Measurements from ENCODE around the gene CCDC33. TPM values are rescaled to one million over a fixed set of nuclear protein-coding genes. Genes with fewer than 3 reads are reported as not detected.

The CCDC33 gene
- total RNA-seq, 1 experiment from 2014 or later = not detected

GRCh38 chr15:74239051-74239705 lies 3.1 kb downstream of the CCDC33 start:
- Histone ChIP-seq H3K27me3 (replicated peaks; ENCODE audit: control insufficient read depth, insufficient read depth, low read length) (no peaks in the 10 kb centered on the region; the same call in 1 of the 2 replicates), H3K9me3 (no peaks in the 10 kb centered on the region), H3K36me3 (ENCODE audit: control insufficient read depth, insufficient read depth, low read length) (no peaks in the 10 kb centered on the region), H3K4me1 (no peaks in the 10 kb centered on the region), H3K4me3 (ENCODE audit: low read depth, low read length) (no peak overlapping the region)
- BruUV-seq (replicated peaks) = no TSS peak
- no peaks in the 10 kb centered on the region for H3K36me3 Mint-ChIP-seq (ENCODE audit: insufficient read depth, unreplicated experiment)
- intact Hi-C loops (cut with micrococcal nuclease; ENCODE audit: unreplicated experiment) = no loop called here
- POLR2A ChIA-PET = no interaction called here
- DNase-seq = no peak
- H3K4me1 Mint-ChIP-seq (ENCODE audit: low read depth, unreplicated experiment) = no peaks in the 10 kb centered on the region
- no peak overlapping the region for H3K27ac Mint-ChIP-seq (ENCODE audit: unreplicated experiment)
- CTCF ChIA-PET = no interaction called here
- H3K27me3 Mint-ChIP-seq (ENCODE audit: insufficient read depth, unreplicated experiment) = peaks cover 14% of the 10 kb centered on the region
- no peak overlapping the region for H3K4me3 Mint-ChIP-seq (ENCODE audit: unreplicated experiment)
- no peaks in the 10 kb centered on the region for H3K9me3 Mint-ChIP-seq (ENCODE audit: unreplicated experiment)
- no peak for TF ChIP-seq CTCF (IDR thresholded peaks at IDR 0.05; ENCODE audit: insufficient read depth in 1 of 2, low read depth in 1 of 2, low read length in 1 of 2, severe bottlenecking in 1 of 2, unreplicated experiment in 1 of 2)

DNA sequence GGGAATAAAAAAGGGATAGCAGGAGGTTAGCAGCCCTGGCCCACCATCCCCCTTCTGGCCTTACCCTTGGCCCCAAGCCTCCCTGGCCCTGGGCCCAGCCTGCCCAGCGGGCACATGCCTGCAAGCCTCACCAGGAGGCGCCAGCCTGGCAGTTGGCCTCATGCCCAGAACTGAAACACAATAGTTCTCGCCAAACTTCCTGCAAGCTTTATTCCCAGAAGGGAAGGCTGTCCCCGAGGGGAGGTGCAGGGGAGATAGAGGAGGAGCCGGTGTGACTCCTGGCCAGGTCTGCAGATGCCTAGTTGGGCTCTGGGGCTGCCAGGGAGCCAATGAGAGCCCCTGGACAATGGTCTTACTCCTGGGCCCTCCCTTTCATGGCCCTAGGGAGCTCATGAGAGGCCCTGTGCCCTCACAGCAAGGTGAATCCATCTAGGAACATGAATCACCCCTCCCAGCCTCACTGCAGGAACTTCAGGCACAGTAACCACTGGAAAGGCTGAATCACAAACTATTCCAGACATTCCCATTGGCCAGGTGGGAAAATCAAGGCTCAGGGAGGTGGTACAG lies 4.0 kb downstream of the CCDC33 start:
- Histone ChIP-seq H3K36me3 (ENCODE audit: control insufficient read depth, insufficient read depth, low read length) (no peaks in the 10 kb centered on the region), H3K4me1 (no peaks in the 10 kb centered on the region), H3K9me3 (no peaks in the 10 kb centered on the region), H3K27me3 (replicated peaks; ENCODE audit: control insufficient read depth, insufficient read depth, low read length) (no peaks in the 10 kb centered on the region; the same call in 1 of the 2 replicates), H3K4me3 (ENCODE audit: low read depth, low read length) (no peak overlapping the region)
- no peak for DNase-seq
- TF ChIP-seq CTCF (IDR thresholded peaks at IDR 0.05; ENCODE audit: insufficient read depth in 1 of 2, low read depth in 1 of 2, low read length in 1 of 2, severe bottlenecking in 1 of 2, unreplicated experiment in 1 of 2) = no peak
- intact Hi-C loops (cut with micrococcal nuclease; ENCODE audit: unreplicated experiment) = no loop called here
- no peak overlapping the region for H3K27ac Mint-ChIP-seq (ENCODE audit: unreplicated experiment)
- H3K27me3 Mint-ChIP-seq (ENCODE audit: insufficient read depth, unreplicated experiment) = peaks cover 20% of the 10 kb centered on the region
- POLR2A ChIA-PET = no interaction called here
- CTCF ChIA-PET = no interaction called here
- H3K4me3 Mint-ChIP-seq (ENCODE audit: unreplicated experiment) = no peak overlapping the region
- H3K9me3 Mint-ChIP-seq (ENCODE audit: unreplicated experiment) = no peaks in the 10 kb centered on the region
- no peaks in the 10 kb centered on the region for H3K4me1 Mint-ChIP-seq (ENCODE audit: low read depth, unreplicated experiment)
- BruUV-seq (replicated peaks) = no TSS peak
- no peaks in the 10 kb centered on the region for H3K36me3 Mint-ChIP-seq (ENCODE audit: insufficient read depth, unreplicated experiment)

DNA sequence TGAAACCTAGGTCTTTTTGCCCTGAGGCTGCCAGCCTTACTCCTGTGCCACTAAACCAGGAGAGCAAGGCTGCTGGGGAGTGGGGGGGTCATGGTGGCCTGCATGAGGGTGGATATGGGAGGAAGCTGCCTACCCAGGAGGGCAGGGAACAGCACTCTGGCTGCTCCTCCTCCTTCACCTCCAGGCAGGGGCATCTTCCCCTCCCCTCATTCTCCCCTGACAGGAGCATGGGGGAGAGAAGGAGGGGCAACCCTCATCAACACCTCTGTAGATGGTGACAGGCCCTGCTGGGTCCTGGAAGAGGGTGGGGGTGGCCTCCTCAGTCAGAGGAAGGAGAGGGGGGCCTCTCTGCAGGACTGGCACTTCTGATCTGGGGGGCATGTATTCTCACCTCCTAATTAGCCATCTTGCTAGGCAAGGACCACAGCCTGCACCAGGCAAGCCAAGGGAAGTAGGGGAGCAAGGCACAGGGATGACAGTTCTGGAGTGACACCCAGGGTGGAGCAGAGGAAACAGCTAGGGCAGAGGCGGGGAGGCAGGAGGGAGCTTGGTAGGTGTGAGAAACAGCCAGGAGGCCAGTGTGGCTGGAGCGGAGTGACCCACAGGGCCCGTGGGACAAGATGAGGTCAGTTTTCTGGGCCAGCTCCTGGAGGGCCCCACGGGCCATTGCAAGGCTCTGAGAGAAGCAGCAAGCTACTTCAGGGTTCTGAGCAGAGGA lies 4.9 kb downstream of the CCDC33 start:
- H3K4me3 ChIP-seq (ENCODE audit: low read depth, low read length) = no peak overlapping the region
- TF ChIP-seq CTCF (IDR thresholded peaks at IDR 0.05; ENCODE audit: insufficient read depth in 1 of 2, low read depth in 1 of 2, low read length in 1 of 2, severe bottlenecking in 1 of 2, unreplicated experiment in 1 of 2) = no peak
- DNase-seq = no peak
- POLR2A ChIA-PET = no interaction called here
- no peaks in the 10 kb centered on the region for H3K4me1 ChIP-seq
- no peaks in the 10 kb centered on the region for H3K4me1 Mint-ChIP-seq (ENCODE audit: low read depth, unreplicated experiment)
- no TSS peak for BruUV-seq (replicated peaks)
- H3K27me3 ChIP-seq (replicated peaks; ENCODE audit: control insufficient read depth, insufficient read depth, low read length) = no peaks in the 10 kb centered on the region; the same call in 1 of the 2 replicates
- no peaks in the 10 kb centered on the region for H3K36me3 Mint-ChIP-seq (ENCODE audit: insufficient read depth, unreplicated experiment)
- H3K27me3 Mint-ChIP-seq (ENCODE audit: insufficient read depth, unreplicated experiment) = peaks cover 22% of the 10 kb centered on the region
- no peaks in the 10 kb centered on the region for H3K9me3 ChIP-seq
- intact Hi-C loops (cut with micrococcal nuclease; ENCODE audit: unreplicated experiment) = no loop called here
- CTCF ChIA-PET = no interaction called here
- no peaks in the 10 kb centered on the region for H3K9me3 Mint-ChIP-seq (ENCODE audit: unreplicated experiment)
- no peak overlapping the region for H3K4me3 Mint-ChIP-seq (ENCODE audit: unreplicated experiment)
- no peak overlapping the region for H3K27ac Mint-ChIP-seq (ENCODE audit: unreplicated experiment)
- H3K36me3 ChIP-seq (ENCODE audit: control insufficient read depth, insufficient read depth, low read length) = no peaks in the 10 kb centered on the region
